HEK293 (cell line): ENCODE measurements around the gene SETD4.

Experiments used
- CTCF ChIA-PET: fragments of 350-600 bp; formaldehyde crosslinking; extraction: SDS; loops from one replicate; lab custom pipeline; 2021; ENCODE audit warnings: antibody characterized with exemption; lab: Yijun Ruan, JAX
- POLR2A ChIA-PET: fragments of 300-600 bp; formaldehyde crosslinking; extraction: SDS; loops from one replicate; lab custom pipeline; 2020; ENCODE audit warnings: antibody characterized with exemption, inconsistent platforms; lab: Yijun Ruan, JAX
- H3K27ac ChIP-seq: fragments of 200-500 bp; sonication (Bioruptor generic); 2 replicates; pipeline ENCODE4 v1.5.1; 2014; ENCODE audit warnings: low read depth, low read length, control low read depth, inconsistent platforms; ENCODE audit errors: extremely low read depth
- H3K36me3 ChIP-seq, 2 experiments: fragments of 200-500 bp in 1 of 2; sonication (Bioruptor generic) in 1 of 2; 1 replicate in 1 of 2; 2 replicates in 1 of 2; pipeline ENCODE4 v1.5.1; 2014 to 2017; ENCODE audit warnings: inconsistent platforms in 2 of 2, low read length in 2 of 2; ENCODE audit not compliant: control insufficient read depth in 2 of 2, insufficient read depth in 1 of 2
- H3K4me1 ChIP-seq: fragments of 200-500 bp; sonication (Bioruptor generic); 2 replicates; pipeline ENCODE4 v1.5.1; 2014; ENCODE audit warnings: mild to moderate bottlenecking, low read length, inconsistent platforms; ENCODE audit not compliant: control insufficient read depth, insufficient read depth
- H3K4me3 ChIP-seq: 2 replicates; pipeline ENCODE4 v1.5.1; 2011; ENCODE audit warnings: low read depth, mild to moderate bottlenecking, control low read depth, low read length, moderate library complexity
- H3K9me3 ChIP-seq: fragments of 200-500 bp; sonication (Bioruptor generic); 2 replicates; pipeline ENCODE4 v1.5.1; 2014; ENCODE audit warnings: low read depth, low read length, inconsistent platforms; ENCODE audit not compliant: control insufficient read depth, insufficient read depth
- HIC1 ChIP-seq: fragments of 450-650 bp; formaldehyde crosslinking; IDR thresholded peaks from 2 replicates; pipeline ENCODE4 v1.5.1; 2016; ENCODE audit warnings: missing biosample characterization, missing genetic modification characterization
- TCF7L2 ChIP-seq: IDR thresholded peaks from 2 replicates; pipeline ENCODE4 v1.6.1; 2011; ENCODE audit warnings: low read depth, mild to moderate bottlenecking, inconsistent platforms, low read length, moderate library complexity, borderline replicate concordance
- ZBTB10 ChIP-seq: fragments of 450-650 bp; formaldehyde crosslinking; IDR thresholded peaks from 2 replicates; pipeline ENCODE4 v1.5.1; 2016; ENCODE audit warnings: missing biosample characterization, missing genetic modification characterization
- ZIC2 ChIP-seq: fragments of 450-650 bp; formaldehyde crosslinking; IDR thresholded peaks from 2 replicates; pipeline ENCODE4 v1.5.1; 2016; ENCODE audit warnings: missing biosample characterization, missing genetic modification characterization
- ZNF112 ChIP-seq: fragments of 450-650 bp; formaldehyde crosslinking; IDR thresholded peaks from 2 replicates; pipeline ENCODE4 v1.5.0; 2017; ENCODE audit warnings: missing biosample characterization, missing genetic modification characterization
- ZNF302 ChIP-seq: fragments of 450-650 bp; formaldehyde crosslinking; IDR thresholded peaks from 2 replicates; pipeline ENCODE4 v1.5.1; 2016; ENCODE audit warnings: missing biosample characterization, missing genetic modification characterization, low read depth
- ZNF324 ChIP-seq: fragments of 450-650 bp; formaldehyde crosslinking; IDR thresholded peaks from 2 replicates; pipeline ENCODE4 v1.5.1; 2016; ENCODE audit warnings: missing biosample characterization, missing genetic modification characterization
- ZNF426 ChIP-seq: fragments of 450-650 bp; formaldehyde crosslinking; IDR thresholded peaks from 2 replicates; pipeline ENCODE4 v1.5.1; 2017; ENCODE audit warnings: missing biosample characterization, missing genetic modification characterization, mild to moderate bottlenecking, inconsistent platforms, moderate library complexity
- ZNF521 ChIP-seq: fragments of 450-650 bp; formaldehyde crosslinking; IDR thresholded peaks from 2 replicates; pipeline ENCODE4 v1.5.1; 2017; ENCODE audit warnings: missing biosample characterization, mild to moderate bottlenecking, missing genetic modification characterization
- ZNF560 ChIP-seq: fragments of 450-650 bp; formaldehyde crosslinking; IDR thresholded peaks from 2 replicates; pipeline ENCODE4 v1.5.1; 2017; ENCODE audit warnings: missing biosample characterization, missing genetic modification characterization, borderline replicate concordance
- ZNF600 ChIP-seq: fragments of 450-650 bp; formaldehyde crosslinking; IDR thresholded peaks from 2 replicates; pipeline ENCODE4 v1.5.1; 2016; ENCODE audit warnings: missing biosample characterization, missing genetic modification characterization
- ZNF670 ChIP-seq: fragments of 450-650 bp; formaldehyde crosslinking; IDR thresholded peaks from 2 replicates; pipeline ENCODE4 v1.5.1; 2016; ENCODE audit warnings: missing biosample characterization, missing genetic modification characterization, low read depth
- ZNF843 ChIP-seq: fragments of 450-650 bp; formaldehyde crosslinking; IDR thresholded peaks from 2 replicates; pipeline ENCODE4 v1.5.1; 2016; ENCODE audit warnings: missing biosample characterization, missing genetic modification characterization
- TF ChIP-seq, protein P1 (sequence below): fragments of 450-650 bp; formaldehyde crosslinking; IDR thresholded peaks from 2 replicates; pipeline ENCODE4 v1.5.1; 2016; ENCODE audit warnings: missing biosample characterization, missing genetic modification characterization
- TF ChIP-seq, protein P2 (sequence below): fragments of 450-650 bp; formaldehyde crosslinking; IDR thresholded peaks from 2 replicates; pipeline ENCODE4 v1.5.1; 2016; ENCODE audit warnings: missing biosample characterization, missing genetic modification characterization

Gene SETD4

GRCh38 chr21:36029309-36029708 is 31.0 kb downstream of the SETD4 start:
- no peak overlapping the region for H3K27ac ChIP-seq
- POLR2A ChIA-PET = no interaction called here
- H3K4me1 ChIP-seq = no peaks in the 10 kb centered on the region
- H3K9me3 ChIP-seq = no peaks in the 10 kb centered on the region
- CTCF ChIA-PET = interaction anchor here (0.6 to 2.4 kb wide), 9 partner anchors 11 to 98 kb away, joined by 3 to 6 read pairs (median 4); no protein-coding TSS in a partner anchor
- TF ChIP-seq, protein P1, sequence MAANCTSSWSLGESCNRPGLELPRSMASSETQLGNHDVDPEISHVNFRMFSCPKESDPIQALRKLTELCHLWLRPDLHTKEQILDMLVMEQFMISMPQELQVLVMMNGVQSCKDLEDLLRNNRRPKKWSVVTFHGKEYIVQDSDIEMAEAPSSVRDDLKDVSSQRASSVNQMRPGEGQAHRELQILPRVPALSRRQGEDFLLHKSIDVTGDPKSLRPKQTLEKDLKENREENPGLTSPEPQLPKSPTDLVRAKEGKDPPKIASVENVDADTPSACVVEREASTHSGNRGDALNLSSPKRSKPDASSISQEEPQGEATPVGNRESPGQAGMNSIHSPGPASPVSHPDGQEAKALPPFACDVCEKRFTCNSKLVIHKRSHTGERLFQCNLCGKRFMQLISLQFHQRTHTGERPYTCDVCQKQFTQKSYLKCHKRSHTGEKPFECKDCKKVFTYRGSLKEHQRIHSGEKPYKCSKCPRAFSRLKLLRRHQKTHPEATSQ (tag by site-specific recombination) = no peak
- TF ChIP-seq ZNF560 = no peak
- no peak for TF ChIP-seq ZNF112 (tag by site-specific recombination)
- TF ChIP-seq, protein P2, sequence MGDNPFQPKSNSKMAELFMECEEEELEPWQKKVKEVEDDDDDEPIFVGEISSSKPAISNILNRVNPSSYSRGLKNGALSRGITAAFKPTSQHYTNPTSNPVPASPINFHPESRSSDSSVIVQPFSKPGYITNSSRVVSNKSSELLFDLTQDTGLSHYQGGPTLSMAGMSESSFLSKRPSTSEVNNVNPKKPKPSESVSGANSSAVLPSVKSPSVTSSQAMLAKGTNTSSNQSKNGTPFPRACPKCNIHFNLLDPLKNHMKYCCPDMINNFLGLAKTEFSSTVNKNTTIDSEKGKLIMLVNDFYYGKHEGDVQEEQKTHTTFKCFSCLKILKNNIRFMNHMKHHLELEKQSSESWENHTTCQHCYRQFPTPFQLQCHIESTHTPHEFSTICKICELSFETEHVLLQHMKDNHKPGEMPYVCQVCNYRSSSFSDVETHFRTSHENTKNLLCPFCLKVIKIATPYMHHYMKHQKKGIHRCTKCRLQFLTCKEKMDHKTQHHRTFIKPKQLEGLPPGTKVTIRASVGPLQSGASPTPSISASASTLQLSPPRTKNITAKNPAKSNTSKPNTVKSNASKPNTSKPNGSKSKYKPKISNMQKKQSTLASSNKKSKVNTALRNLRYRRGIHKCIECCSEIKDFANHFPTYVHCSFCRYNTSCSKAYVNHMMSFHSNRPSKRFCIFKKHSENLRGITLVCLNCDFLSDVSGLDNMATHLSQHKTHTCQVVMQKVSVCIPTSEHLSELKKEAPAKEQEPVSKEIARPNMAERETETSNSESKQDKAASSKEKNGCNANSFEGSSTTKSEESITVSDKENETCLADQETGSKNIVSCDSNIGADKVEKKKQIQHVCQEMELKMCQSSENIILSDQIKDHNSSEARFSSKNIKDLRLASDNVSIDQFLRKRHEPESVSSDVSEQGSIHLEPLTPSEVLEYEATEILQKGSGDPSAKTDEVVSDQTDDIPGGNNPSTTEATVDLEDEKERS = no peak
- no peak for TF ChIP-seq ZBTB10
- TF ChIP-seq ZNF843 (tag by site-specific recombination) = no peak
- TF ChIP-seq ZNF324 (tag by site-specific recombination) = no peak
- TF ChIP-seq ZNF600 (tag by site-specific recombination) = no peak
- no peak for TF ChIP-seq TCF7L2
- no peak for TF ChIP-seq ZNF670 (tag by site-specific recombination)
- TF ChIP-seq ZNF426 (tag by site-specific recombination) = no peak
- TF ChIP-seq HIC1 (tag by site-specific recombination) = no peak
- TF ChIP-seq ZIC2 = no peak
- TF ChIP-seq ZNF521 (tag by site-specific recombination) = no peak
- TF ChIP-seq ZNF302 = no peak
- no peak overlapping the region for H3K4me3 ChIP-seq
- H3K36me3 ChIP-seq = peaks cover 3 to 8% of the 10 kb centered on the region in 2 experiments
